ENCODE data around the gene RELA. TPM values are rescaled to one million over a fixed set of nuclear protein-coding genes. Genes with fewer than 3 reads are reported as not detected.

Gene RELA
- total RNA-seq, 1 experiment from 2014 or later = 76.4 TPM

GRCh38 chr11:65617136-65617850 is 45.4 kb downstream of the RELA start:
- no peaks in the 10 kb centered on the region for H3K9me3 Mint-ChIP-seq (ENCODE audit: low read depth, unreplicated experiment)
- H3K4me3 Mint-ChIP-seq (ENCODE audit: low read depth, unreplicated experiment) = peak overlapping the region; percentile 93
- H3K4me1 Mint-ChIP-seq (ENCODE audit: low read depth, unreplicated experiment) = peaks cover 14% of the 10 kb centered on the region
- no peak for TF ChIP-seq CTCF (IDR thresholded peaks at IDR 0.05; ENCODE audit: unreplicated experiment)
- no peak for DNase-seq
- peak overlapping the region; percentile 85 for H3K27ac Mint-ChIP-seq (ENCODE audit: unreplicated experiment)
- H3K27me3 Mint-ChIP-seq (ENCODE audit: unreplicated experiment) = no peaks in the 10 kb centered on the region
- intact Hi-C loops (cut with micrococcal nuclease; ENCODE audit: unreplicated experiment) = no loop called here
- BruUV-seq (replicated peaks) = no TSS peak
- H3K36me3 Mint-ChIP-seq (ENCODE audit: insufficient read depth, unreplicated experiment) = peaks cover 80% of the 10 kb centered on the region
- CTCF ChIA-PET = no interaction called here

DNA sequence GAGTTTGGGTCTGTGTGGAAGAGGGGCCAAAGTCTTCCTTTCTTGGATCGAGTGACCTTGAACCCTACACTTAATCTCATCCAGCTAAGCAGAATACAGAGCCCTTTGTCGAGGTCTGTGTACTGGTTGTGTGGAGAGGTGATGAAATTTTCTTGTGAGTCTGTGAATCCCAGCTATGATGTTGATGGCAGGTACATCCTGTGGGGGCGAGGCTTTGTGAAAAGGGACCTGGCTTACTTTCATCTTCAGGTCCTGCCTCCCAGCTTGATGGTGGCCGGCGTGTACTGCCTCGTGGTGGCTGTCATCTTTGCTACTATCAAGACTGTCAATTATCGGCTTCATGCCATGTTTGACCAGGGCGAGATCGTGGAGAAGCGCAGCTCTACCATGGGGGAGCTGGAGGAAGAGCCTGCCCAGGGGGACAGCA is 46.1 kb downstream of the RELA start:
- H3K4me1 Mint-ChIP-seq (ENCODE audit: low read depth, unreplicated experiment) = peaks cover 22% of the 10 kb centered on the region
- H3K27ac Mint-ChIP-seq (ENCODE audit: unreplicated experiment) = peak overlapping the region; percentile 85
- intact Hi-C loops (cut with micrococcal nuclease; ENCODE audit: unreplicated experiment) = no loop called here
- H3K36me3 Mint-ChIP-seq (ENCODE audit: insufficient read depth, unreplicated experiment) = peaks cover 80% of the 10 kb centered on the region
- DNase-seq = no peak
- H3K9me3 Mint-ChIP-seq (ENCODE audit: low read depth, unreplicated experiment) = no peaks in the 10 kb centered on the region
- H3K27me3 Mint-ChIP-seq (ENCODE audit: unreplicated experiment) = no peaks in the 10 kb centered on the region
- TF ChIP-seq CTCF (IDR thresholded peaks at IDR 0.05; ENCODE audit: unreplicated experiment) = no peak
- BruUV-seq (replicated peaks) = TSS peak; percentile 3
- peak overlapping the region; percentile 93 for H3K4me3 Mint-ChIP-seq (ENCODE audit: low read depth, unreplicated experiment)
- CTCF ChIA-PET = no interaction called here

- no peak for TF ChIP-seq CTCF (IDR thresholded peaks at IDR 0.05; ENCODE audit: unreplicated experiment)
- DNase-seq = peak; percentile 59
- H3K4me3 Mint-ChIP-seq (ENCODE audit: low read depth, unreplicated experiment) = peak overlapping the region; percentile 93
- no peaks in the 10 kb centered on the region for H3K27me3 Mint-ChIP-seq (ENCODE audit: unreplicated experiment)
- peaks cover 22% of the 10 kb centered on the region for H3K4me1 Mint-ChIP-seq (ENCODE audit: low read depth, unreplicated experiment)
- CTCF ChIA-PET = interaction anchor here (1.4 to 1.7 kb wide), 3 partner anchors 22 to 43 kb away, joined by 3 to 6 read pairs (median 5); partner anchors contain the start of genes FAM89B and SIPA1
- H3K36me3 Mint-ChIP-seq (ENCODE audit: insufficient read depth, unreplicated experiment) = peaks cover 76% of the 10 kb centered on the region
- peak overlapping the region; percentile 95 for H3K27ac Mint-ChIP-seq (ENCODE audit: unreplicated experiment)
- intact Hi-C loops (cut with micrococcal nuclease; ENCODE audit: unreplicated experiment) = no loop called here
- H3K9me3 Mint-ChIP-seq (ENCODE audit: low read depth, unreplicated experiment) = no peaks in the 10 kb centered on the region
- BruUV-seq (replicated peaks) = no TSS peak
These were observed 46.7 kb downstream of the RELA start for GRCh38 chr11:65615950-65616574.

DNA sequence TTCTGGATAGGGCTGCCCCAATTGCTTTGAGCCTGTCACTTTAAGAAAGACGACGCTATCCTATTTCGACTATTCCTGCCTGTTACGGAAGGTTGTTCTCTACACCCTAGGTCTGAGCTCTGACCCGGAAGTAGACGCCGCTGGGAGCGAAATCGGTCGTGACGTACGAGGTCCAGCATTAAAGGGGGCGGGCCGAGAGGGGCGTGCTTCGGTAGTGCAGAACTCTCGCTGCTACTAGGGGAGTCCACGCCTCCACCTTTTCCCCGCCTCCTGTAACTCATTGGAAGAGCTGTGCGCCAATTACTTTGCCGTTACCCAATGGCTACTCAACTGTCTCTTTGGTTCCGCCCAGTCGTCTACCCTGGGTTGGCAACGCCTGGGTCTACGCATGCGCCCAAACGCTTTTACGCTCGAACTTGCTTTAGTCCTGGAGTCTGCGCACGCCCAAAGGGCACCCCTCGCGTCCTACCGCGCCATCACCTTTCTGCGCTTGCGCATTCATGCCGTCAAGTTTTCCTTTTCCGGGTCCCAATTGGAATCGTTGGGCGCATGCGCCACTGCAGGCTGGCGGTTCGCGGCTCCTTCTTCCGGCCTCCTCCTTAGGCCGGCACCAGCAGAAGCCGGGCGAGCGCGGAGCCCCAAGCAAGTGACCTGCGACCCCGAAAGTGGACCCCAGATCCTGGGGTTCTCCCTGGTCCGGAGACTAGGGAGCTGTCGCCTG is 47.3 kb downstream of the RELA start, which contains the start of gene PCNX3:
Gene PCNX3, plus strand, starts transcription at position 548 of the 721 bp plus-strand sequence. CDS start 536 bp downstream, outside the sequence.
- intact Hi-C loops (cut with micrococcal nuclease; ENCODE audit: unreplicated experiment) = no loop called here
- Mint-ChIP-seq H3K9me3 (ENCODE audit: low read depth, unreplicated experiment) (no peaks in the 10 kb centered on the region), H3K4me1 (ENCODE audit: low read depth, unreplicated experiment) (peaks cover 29% of the 10 kb centered on the region), H3K36me3 (ENCODE audit: insufficient read depth, unreplicated experiment) (peaks cover 78% of the 10 kb centered on the region), H3K4me3 (ENCODE audit: low read depth, unreplicated experiment) (peak within 1 kb of the TSS; percentile 93), H3K27me3 (ENCODE audit: unreplicated experiment) (no peaks in the 10 kb centered on the region), H3K27ac (ENCODE audit: unreplicated experiment) (peak within 1 kb of the TSS; percentile 95)
- no TSS peak for BruUV-seq (replicated peaks)
- no peak for TF ChIP-seq CTCF (IDR thresholded peaks at IDR 0.05; ENCODE audit: unreplicated experiment)
- peak; percentile 99 for DNase-seq
- CTCF ChIA-PET = interaction anchor here (0.6 to 1.7 kb wide), 11 partner anchors 11 to 267 kb away, joined by 3 to 6 read pairs (median 4); partner anchors contain the start of genes FAM89B, MUS81, SIPA1 and ZNRD2
